Measurements from ENCODE around the gene KIF3A. TPM values are rescaled to one million over a fixed set of nuclear protein-coding genes. Genes with fewer than 3 reads are reported as not detected.

The KIF3A gene
- total and polyA plus RNA-seq, 11 donors = 5.8 to 19.3 (median 10.1) TPM

GRCh38 chr5:132681476-132681831 lies 55.9 kb downstream of the KIF3A start:
- Histone ChIP-seq H3K27me3 (no peaks in the 10 kb centered on the region), H3K27ac (no peak overlapping the region), H3K36me3 (no peaks in the 10 kb centered on the region), H3K9me3 (no peaks in the 10 kb centered on the region), H3K4me3 (no peak overlapping the region), H3K4me1 (peaks cover 0 to 4% (median 0%) of the 10 kb centered on the region in 12 donors)
- 82 to 90% (median 84%) methylated on average over 2 of the region's 2 CpGs for WGBS, 4 donors
- no peak for ATAC-seq
- intact Hi-C loops (cut with DNase I) = no loop called here
- no peak for TF ChIP-seq POLR2A (IDR thresholded peaks at IDR 0.05)
- no peak for TF ChIP-seq CTCF (IDR thresholded peaks at IDR 0.05)
- DNase-seq = no peak

DNA sequence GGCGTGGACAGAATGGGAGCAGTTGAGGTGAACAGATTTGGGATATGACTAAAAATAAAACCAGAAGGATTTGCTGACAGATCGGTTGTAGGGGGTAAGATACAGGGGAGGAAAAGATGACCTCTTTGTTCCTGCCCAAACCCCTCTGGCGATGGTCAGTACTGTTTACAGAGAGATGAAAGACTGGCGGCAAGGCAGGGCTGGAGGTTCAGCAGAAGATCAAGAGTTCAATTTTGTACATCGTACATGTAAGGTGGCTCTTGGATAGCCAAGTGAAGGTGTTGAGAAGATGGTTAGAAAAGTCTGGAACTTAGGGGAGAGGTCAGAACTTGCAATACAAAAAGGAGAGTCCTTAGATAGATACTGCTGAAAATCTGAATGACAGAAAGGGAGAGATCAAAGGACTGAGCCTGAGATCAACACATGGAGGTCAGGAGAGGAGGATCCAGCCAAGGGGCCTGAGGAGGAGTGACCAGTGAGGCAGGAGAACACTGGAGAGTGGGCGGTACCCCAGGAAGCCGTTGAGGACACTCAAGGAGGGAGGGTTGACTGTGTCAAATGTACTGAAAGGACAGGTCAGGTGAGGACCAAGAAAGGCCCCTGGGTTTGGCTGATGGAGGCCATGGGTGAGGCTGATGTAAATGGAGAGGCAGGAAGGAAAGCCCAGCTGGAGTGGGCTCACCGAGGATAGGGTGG lies 56.4 kb downstream of the KIF3A start:
- no peak for DNase-seq
- intact Hi-C loops (cut with DNase I) = no loop called here
- WGBS, 4 donors = 84 to 95% (median 88%) methylated on average over 7 to 8 of the region's 8 CpGs

DNA sequence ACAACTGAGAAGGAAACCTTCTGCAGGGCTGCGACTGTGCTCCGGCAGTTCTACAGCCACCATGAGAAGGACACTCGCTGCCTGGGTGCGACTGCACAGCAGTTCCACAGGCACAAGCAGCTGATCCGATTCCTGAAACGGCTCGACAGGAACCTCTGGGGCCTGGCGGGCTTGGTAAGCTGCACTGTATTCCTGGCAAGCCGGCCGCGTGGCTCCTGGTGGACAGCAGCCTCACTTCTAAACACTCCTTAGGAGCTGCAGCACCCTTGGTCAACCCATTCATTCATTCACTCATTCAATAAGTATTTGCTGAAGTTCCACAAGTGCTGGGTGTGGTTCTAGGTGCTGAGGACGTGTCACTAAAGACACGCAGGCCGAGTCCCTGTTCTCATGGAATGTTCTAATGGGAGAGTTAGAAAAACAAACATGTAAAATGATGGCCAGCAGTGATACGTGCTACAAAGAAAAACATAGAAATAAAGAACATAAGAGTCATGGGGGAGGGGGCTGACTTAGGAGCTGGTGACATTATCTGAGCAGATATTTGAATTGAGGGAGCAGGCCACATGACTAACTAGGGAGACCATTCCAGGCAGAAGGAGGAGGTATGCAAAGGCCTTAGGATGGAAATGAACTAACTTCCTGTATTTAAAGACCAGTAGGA lies 57.5 kb downstream of the KIF3A start:
- Histone ChIP-seq H3K27me3 (no peaks in the 10 kb centered on the region), H3K4me1 (peaks cover 0 to 4% (median 0%) of the 10 kb centered on the region in 12 donors), H3K36me3 (no peaks in the 10 kb centered on the region), H3K9me3 (no peaks in the 10 kb centered on the region), H3K4me3 (no peak overlapping the region), H3K27ac (no peak overlapping the region)
- DNase-seq (no peak), ATAC-seq (no peak)
- WGBS, 4 donors = 92 to 95% (median 94%) methylated on average over 15 of the region's 15 CpGs
- TF ChIP-seq POLR2A (IDR thresholded peaks at IDR 0.05) (no peak), CTCF (IDR thresholded peaks at IDR 0.05) (no peak)
- intact Hi-C loops (cut with DNase I) = no loop called here

More for the DNA sequence above, 56.4 kb downstream of the KIF3A start:
- Histone ChIP-seq H3K27ac (no peak overlapping the region), H3K4me1 (peaks cover 0 to 4% (median 0%) of the 10 kb centered on the region in 12 donors), H3K4me3 (no peak overlapping the region), H3K27me3 (no peaks in the 10 kb centered on the region), H3K9me3 (no peaks in the 10 kb centered on the region), H3K36me3 (no peaks in the 10 kb centered on the region)
- TF ChIP-seq POLR2A (IDR thresholded peaks at IDR 0.05) (no peak), CTCF (IDR thresholded peaks at IDR 0.05) (no peak)
- no peak for ATAC-seq

DNA sequence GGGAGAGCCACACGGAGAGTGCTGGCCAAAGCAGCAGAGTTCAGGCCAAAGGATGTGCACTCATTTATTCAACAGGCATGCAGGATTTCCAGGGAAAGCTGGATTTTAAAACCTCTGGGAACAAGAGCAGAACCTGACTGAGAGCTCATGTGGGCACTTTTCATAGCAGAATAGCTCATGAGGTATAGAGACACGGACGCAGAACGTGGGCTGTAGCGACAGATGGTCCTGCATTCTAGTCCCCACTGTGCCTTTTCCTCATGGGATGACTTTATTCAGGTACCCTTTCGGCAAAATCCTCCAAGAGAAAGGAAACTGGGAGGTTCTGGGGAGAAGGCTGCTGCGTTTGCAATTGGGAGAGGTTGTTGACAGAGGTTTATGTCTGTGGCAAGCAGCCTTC lies 58.2 kb downstream of the KIF3A start:
- Histone ChIP-seq H3K9me3 (no peaks in the 10 kb centered on the region), H3K27me3 (no peaks in the 10 kb centered on the region), H3K36me3 (no peaks in the 10 kb centered on the region), H3K27ac (no peak overlapping the region), H3K4me3 (no peak overlapping the region), H3K4me1 (peaks cover 0 to 10% (median 0%) of the 10 kb centered on the region in 12 donors)
- WGBS, 4 donors = 84 to 91% (median 88%) methylated on average over 7 of the region's 7 CpGs
- no peak for TF ChIP-seq POLR2A (IDR thresholded peaks at IDR 0.05)
- no peak for TF ChIP-seq CTCF (IDR thresholded peaks at IDR 0.05)
- no peak for ATAC-seq
- intact Hi-C loops (cut with DNase I) = no loop called here
- DNase-seq = no peak

All from heart left ventricle (tissue), 16 donors.